Measurements from ENCODE around the gene FXR1. TPM values are rescaled to one million over a fixed set of nuclear protein-coding genes. Genes with fewer than 3 reads are reported as not detected.

FXR1 gene
- total and polyA plus RNA-seq, 2 donors: 104 to 211 TPM

DNA sequence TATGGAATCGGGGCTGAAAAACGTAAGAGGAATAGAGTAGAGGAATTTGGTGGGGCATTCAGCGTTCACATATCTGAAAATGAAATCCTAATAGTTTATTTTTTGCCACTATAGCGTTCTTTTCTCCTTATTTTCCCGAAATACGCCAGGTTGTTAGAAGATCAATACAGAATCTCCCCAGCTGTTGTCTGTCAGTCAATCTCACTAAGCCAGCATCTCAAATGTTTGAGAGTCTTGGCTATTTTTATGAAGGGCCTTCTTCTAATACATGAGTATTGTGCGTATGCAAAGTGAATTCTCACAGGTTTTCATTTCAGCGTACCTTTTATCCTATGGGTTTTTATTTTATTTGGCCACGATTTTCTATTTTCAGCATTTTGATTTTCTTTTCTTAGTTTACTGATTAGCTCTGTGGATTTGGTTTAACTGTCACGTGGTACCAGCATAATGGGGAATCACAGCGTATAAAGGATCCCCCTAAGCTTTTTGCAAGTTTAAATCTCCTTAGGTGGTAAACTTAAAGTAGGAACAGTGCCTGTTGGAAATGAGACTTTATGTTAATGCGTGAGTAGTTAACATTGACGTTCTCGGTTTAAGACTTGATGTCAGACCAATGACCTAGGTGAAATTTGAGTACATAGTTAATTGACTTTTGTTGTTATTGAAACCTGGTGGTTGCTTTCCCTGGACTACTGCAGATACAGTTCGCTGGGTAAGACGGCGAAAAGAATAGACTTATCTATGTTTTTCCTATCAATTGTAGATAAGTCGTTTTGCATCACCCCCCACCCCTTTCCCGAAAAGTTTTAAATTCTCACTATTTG, 1.3 kb downstream of the FXR1 start:
- no peaks in the 10 kb centered on the region for H3K36me3 ChIP-seq (ENCODE audit: insufficient read depth)
- no peaks in the 10 kb centered on the region for H3K4me1 ChIP-seq (ENCODE audit: insufficient read depth)
- H3K27ac ChIP-seq (ENCODE audit: low read depth): no peak overlapping the region
- 13% methylated on average over 19 of the region's 19 CpGs for WGBS
- no peak for DNase-seq (ENCODE audit: extremely low spot score)
- H3K4me3 ChIP-seq (ENCODE audit: low read depth, low read length): peak overlapping the region; percentile 88

GRCh38 chr3:180918542-180918941, 6.1 kb downstream of the FXR1 start:
- Histone ChIP-seq H3K4me3 (ENCODE audit: low read depth, low read length) (no peak overlapping the region), H3K27ac (ENCODE audit: low read depth) (no peak overlapping the region), H3K4me1 (ENCODE audit: insufficient read depth) (no peaks in the 10 kb centered on the region), H3K36me3 (ENCODE audit: insufficient read depth) (no peaks in the 10 kb centered on the region)
- DNase-seq (ENCODE audit: extremely low spot score): no peak
- 25% methylated on average over 1 of the region's 1 CpG for WGBS

DNA sequence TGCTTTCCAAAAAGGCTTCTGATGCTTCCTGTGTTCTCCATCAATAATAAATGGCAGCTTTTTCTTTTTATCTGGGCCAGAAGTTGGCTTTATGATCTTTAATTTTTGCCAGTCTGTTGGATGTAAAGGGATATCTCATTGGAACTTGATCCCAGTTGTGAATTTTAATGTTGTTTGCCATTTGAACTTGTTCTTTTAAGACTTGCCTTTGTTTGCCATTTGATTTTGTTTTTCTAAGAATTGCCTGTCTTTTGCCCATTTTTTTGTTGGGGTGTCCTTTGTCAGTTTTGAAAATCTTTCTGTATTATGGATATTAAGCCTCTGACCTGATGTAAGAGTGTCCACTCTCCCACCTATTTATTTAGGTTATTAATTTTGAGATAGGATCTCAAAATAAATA, 9.8 kb downstream of the FXR1 start:
- DNase-seq (ENCODE audit: extremely low spot score): no peak
- Histone ChIP-seq H3K36me3 (ENCODE audit: insufficient read depth) (no peaks in the 10 kb centered on the region), H3K27ac (ENCODE audit: low read depth) (no peak overlapping the region), H3K4me1 (ENCODE audit: insufficient read depth) (no peaks in the 10 kb centered on the region), H3K4me3 (ENCODE audit: low read depth, low read length) (no peak overlapping the region)

DNA sequence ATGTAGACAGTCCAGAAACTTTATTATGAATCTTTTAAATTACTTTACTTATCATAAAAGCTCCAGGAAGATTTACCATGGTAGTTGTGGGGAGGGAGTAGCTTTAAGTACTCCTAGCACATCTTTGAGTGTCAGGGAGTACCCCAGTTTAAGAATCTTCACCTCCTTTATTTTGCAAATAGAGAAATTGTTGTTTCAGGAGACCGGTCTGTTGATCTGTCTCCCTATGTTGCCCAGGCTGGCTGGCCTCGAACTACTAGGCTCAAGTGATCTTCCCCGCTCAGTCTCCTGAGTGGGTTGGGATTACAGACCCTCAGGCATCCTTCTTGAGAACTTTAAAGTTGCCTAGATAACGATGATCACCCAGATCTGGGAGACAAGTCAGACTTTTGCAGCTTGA, 11.1 kb downstream of the FXR1 start:
- Histone ChIP-seq H3K36me3 (ENCODE audit: insufficient read depth) (no peaks in the 10 kb centered on the region), H3K4me3 (ENCODE audit: low read depth, low read length) (no peak overlapping the region), H3K27ac (ENCODE audit: low read depth) (no peak overlapping the region), H3K4me1 (ENCODE audit: insufficient read depth) (no peaks in the 10 kb centered on the region)
- WGBS: 89% methylated on average over 4 of the region's 4 CpGs
- no peak for DNase-seq (ENCODE audit: extremely low spot score)

- 56% methylated on average over 2 of the region's 2 CpGs for WGBS
- no peaks in the 10 kb centered on the region for H3K4me1 ChIP-seq (ENCODE audit: insufficient read depth)
- no peak for DNase-seq (ENCODE audit: extremely low spot score)
- H3K4me3 ChIP-seq (ENCODE audit: low read depth, low read length): no peak overlapping the region
- no peak overlapping the region for H3K27ac ChIP-seq (ENCODE audit: low read depth)
- H3K36me3 ChIP-seq (ENCODE audit: insufficient read depth): no peaks in the 10 kb centered on the region
Measured at GRCh38 chr3:180926526-180926925, 14.1 kb downstream of the FXR1 start.

DNA sequence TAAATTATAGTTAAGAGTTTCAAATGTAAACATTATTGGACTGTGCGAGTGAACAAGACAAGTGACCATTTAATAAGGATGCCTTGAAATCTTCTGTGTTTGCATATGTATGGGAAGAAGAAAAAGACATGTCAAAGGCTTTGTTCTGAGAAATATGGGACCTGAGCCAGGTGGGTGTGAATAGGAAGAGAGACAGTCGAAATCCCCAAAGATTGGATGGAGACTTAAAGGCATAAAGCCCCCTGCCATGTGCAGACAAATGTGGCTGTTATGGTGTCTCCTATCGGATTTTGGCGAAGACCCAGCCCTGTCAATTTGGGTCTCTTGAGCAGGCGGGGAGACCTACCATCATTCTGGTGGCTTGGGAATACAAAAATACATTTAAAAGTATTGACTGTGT, 16.9 kb downstream of the FXR1 start:
- no peak for DNase-seq (ENCODE audit: extremely low spot score)
- Histone ChIP-seq H3K27ac (ENCODE audit: low read depth) (no peak overlapping the region), H3K4me3 (ENCODE audit: low read depth, low read length) (no peak overlapping the region), H3K4me1 (ENCODE audit: insufficient read depth) (no peaks in the 10 kb centered on the region), H3K36me3 (ENCODE audit: insufficient read depth) (no peaks in the 10 kb centered on the region)
- 92% methylated on average over 5 of the region's 5 CpGs for WGBS

GRCh38 chr3:180930526-180930925, 18.1 kb downstream of the FXR1 start:
- 91% methylated on average over 4 of the region's 4 CpGs for WGBS
- Histone ChIP-seq H3K4me3 (ENCODE audit: low read depth, low read length) (no peak overlapping the region), H3K36me3 (ENCODE audit: insufficient read depth) (no peaks in the 10 kb centered on the region), H3K27ac (ENCODE audit: low read depth) (no peak overlapping the region), H3K4me1 (ENCODE audit: insufficient read depth) (no peaks in the 10 kb centered on the region)
- no peak for DNase-seq (ENCODE audit: extremely low spot score)

DNA sequence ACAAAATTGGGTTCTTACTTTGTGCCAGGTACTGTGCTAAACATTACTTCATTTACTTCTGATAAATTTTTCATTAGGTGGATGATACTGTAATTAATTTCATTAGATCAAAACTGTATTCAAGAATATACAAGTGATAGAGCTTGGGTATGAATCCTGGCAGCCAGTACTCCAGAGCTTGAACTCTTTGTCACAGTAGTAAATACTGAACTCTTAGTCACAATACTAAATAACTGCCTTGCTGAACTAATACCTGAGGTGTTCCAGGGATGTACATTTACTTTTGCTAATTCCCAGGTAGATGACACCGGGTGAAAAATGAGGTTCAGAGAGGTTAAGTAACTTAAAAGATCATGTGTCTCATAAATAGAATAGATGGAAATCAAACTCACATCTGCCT, 20.3 kb downstream of the FXR1 start:
- 87% methylated on average over 1 of the region's 1 CpG for WGBS
- Histone ChIP-seq H3K27ac (ENCODE audit: low read depth) (no peak overlapping the region), H3K4me1 (ENCODE audit: insufficient read depth) (no peaks in the 10 kb centered on the region), H3K4me3 (ENCODE audit: low read depth, low read length) (no peak overlapping the region), H3K36me3 (ENCODE audit: insufficient read depth) (peaks cover 2% of the 10 kb centered on the region)
- DNase-seq (ENCODE audit: extremely low spot score): no peak

DNA sequence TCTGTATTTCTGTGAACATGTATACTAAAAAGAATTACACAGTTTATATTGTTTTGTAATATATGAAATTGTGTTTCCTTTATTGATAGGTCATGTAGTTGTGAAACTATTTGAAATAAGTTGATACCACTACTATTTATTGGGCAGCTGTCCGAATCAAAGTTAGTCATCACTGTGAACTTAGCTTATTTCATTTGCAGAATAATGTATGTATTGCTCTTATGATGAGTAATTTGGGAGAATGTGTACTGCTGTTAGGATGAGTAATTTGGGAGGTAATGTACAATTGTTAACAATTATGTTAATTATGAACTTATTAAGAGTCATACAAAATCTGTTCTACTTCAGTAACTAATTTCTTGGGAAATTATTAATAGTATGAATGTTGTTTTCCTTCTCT, 22.2 kb downstream of the FXR1 start:
- H3K4me3 ChIP-seq (ENCODE audit: low read depth, low read length): no peak overlapping the region
- WGBS: 88% methylated on average over 1 of the region's 1 CpG
- peaks cover 6% of the 10 kb centered on the region for H3K36me3 ChIP-seq (ENCODE audit: insufficient read depth)
- H3K4me1 ChIP-seq (ENCODE audit: insufficient read depth): no peaks in the 10 kb centered on the region
- no peak for DNase-seq (ENCODE audit: extremely low spot score)
- H3K27ac ChIP-seq (ENCODE audit: low read depth): no peak overlapping the region

DNA sequence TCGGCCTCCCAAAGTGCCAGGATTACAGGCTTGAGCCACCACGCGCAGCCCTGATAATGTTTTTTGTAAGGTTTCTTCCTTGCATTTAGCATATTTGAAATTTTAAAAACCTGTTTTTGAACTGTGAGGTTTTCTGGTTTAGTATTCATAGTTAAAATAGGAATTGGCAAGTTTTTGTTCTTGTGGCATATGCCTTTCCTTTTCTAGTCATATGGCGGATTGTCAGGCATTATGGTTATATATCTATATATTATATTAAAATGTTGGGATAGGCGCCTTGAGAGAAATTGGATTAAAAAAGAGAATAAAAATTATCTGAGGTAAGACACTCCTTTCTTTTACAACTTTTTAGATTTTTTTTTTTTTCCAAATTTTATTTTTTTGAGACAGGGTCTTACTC, 28.4 kb downstream of the FXR1 start:
- no peak overlapping the region for H3K4me3 ChIP-seq (ENCODE audit: low read depth, low read length)
- over 99% methylated on average over 5 of the region's 5 CpGs for WGBS

GRCh38 chr3:180947761-180948390, 35.4 kb downstream of the FXR1 start:
- no peak overlapping the region for H3K27ac ChIP-seq (ENCODE audit: low read depth)
- 94% methylated on average over 4 of the region's 4 CpGs for WGBS
- H3K4me3 ChIP-seq (ENCODE audit: low read depth, low read length): no peak overlapping the region
- no peaks in the 10 kb centered on the region for H3K4me1 ChIP-seq (ENCODE audit: insufficient read depth)
- no peak for DNase-seq (ENCODE audit: extremely low spot score)
- H3K36me3 ChIP-seq (ENCODE audit: insufficient read depth): peaks cover 6% of the 10 kb centered on the region

More for the DNA sequence above, 28.4 kb downstream of the FXR1 start:
- Histone ChIP-seq H3K4me1 (ENCODE audit: insufficient read depth) (no peaks in the 10 kb centered on the region), H3K27ac (ENCODE audit: low read depth) (no peak overlapping the region), H3K36me3 (ENCODE audit: insufficient read depth) (peaks cover 7% of the 10 kb centered on the region)
- DNase-seq (ENCODE audit: extremely low spot score): no peak

DNA sequence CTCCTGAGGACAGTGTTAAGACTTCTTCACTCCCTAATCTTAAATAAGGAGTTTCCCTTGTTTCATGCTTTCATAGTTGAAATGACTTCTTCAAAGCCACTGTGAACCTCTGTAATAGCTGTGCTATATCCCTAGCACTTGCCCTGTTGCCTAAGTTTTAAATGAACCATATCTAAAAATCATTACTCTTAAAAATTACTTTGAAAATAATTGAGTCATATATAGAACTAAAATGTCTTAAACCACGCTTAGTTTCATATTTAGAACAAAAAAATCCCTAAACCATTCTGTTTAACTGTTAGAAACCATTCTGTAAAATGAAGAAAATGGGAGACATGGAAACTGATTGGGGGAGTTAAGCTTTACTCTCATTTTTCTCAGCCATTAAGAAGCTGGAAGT, 47.2 kb downstream of the FXR1 start:
- WGBS: 95% methylated on average over 1 of the region's 1 CpG
- Histone ChIP-seq H3K4me1 (ENCODE audit: insufficient read depth) (no peaks in the 10 kb centered on the region), H3K27ac (ENCODE audit: low read depth) (no peak overlapping the region), H3K4me3 (ENCODE audit: low read depth, low read length) (no peak overlapping the region), H3K36me3 (ENCODE audit: insufficient read depth) (peaks cover 2% of the 10 kb centered on the region)
- DNase-seq (ENCODE audit: extremely low spot score): no peak

DNA sequence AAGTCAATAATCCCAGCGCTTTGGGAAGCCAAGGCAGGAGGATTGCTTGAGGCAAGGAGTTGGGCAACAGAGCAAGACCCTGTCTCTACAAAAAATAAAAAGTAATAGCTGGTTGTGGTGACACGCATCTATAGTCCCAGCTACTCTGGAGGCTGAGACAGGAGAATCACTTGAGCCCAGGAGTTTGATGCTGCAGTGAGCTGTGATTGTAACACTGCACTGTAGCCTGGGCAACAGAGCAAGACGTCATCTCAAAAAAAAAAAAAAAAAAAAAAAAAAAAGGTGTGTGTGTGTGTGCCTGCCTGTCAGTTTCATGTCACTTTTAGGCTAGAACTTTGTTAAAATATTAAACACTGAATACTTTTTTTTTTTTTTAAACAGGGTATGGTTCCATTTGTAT, 48.6 kb downstream of the FXR1 start:
- H3K36me3 ChIP-seq (ENCODE audit: insufficient read depth): peaks cover 2% of the 10 kb centered on the region
- 93% methylated on average over 3 of the region's 3 CpGs for WGBS
- no peak overlapping the region for H3K4me3 ChIP-seq (ENCODE audit: low read depth, low read length)
- no peak overlapping the region for H3K27ac ChIP-seq (ENCODE audit: low read depth)
- H3K4me1 ChIP-seq (ENCODE audit: insufficient read depth): no peaks in the 10 kb centered on the region
- no peak for DNase-seq (ENCODE audit: extremely low spot score)

DNA sequence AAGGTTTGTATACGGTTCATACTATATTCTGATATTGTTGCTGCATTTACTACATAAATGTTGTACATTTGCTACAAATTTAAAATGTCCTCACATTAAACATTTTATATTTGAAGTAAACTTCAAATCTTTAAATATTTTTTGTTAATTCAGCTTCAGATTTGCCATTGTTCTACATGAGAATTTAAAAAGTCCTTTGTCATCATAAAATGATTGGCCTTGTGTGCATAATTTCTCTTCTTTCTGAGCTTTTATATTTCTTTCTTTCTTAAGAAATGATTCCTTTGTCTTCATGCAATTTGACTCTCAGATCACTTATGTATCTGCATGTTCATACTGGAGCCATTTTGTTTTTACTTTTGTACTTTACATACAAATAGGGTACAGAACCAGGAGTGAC, 49.1 kb downstream of the FXR1 start:
- 91% methylated on average over 1 of the region's 1 CpG for WGBS
- no peak for DNase-seq (ENCODE audit: extremely low spot score)
- no peaks in the 10 kb centered on the region for H3K4me1 ChIP-seq (ENCODE audit: insufficient read depth)
- H3K36me3 ChIP-seq (ENCODE audit: insufficient read depth): peaks cover 2% of the 10 kb centered on the region
- H3K4me3 ChIP-seq (ENCODE audit: low read depth, low read length): no peak overlapping the region
- H3K27ac ChIP-seq (ENCODE audit: low read depth): no peak overlapping the region
